Spleen (tissue), 7 donors: ENCODE results near the gene BOD1.

Experiments used
- POLR2A ChIP-seq, 3 donors: fragments of 450-650 bp; IDR thresholded peaks; one replicate each; pipeline ENCODE4 v1.5.1; 2017; ENCODE audit warnings: antibody characterized with exemption in 3 of 3, mild to moderate bottlenecking in 1 of 3
- TF ChIP-seq, protein P1 (sequence below), 11 experiments: fragments of 200-600 bp in 7 of 11; fragments of 450-650 bp in 4 of 11; sonication (generic) in 4 of 11; IDR thresholded peaks in 8 of 11; conservative IDR thresholded peaks in 3 of 11; 1 replicate in 7 of 11; 2 replicates in 4 of 11; pipeline versions ENCODE4 v1.4.0 to v1.8.0; 2016 to 2021; ENCODE audit warnings: antibody characterized with exemption in 11 of 11, inconsistent platforms in 4 of 11, mild to moderate bottlenecking in 1 of 11
- donor health status: DM: no; HTN: no; CAD: no; lungs with moderate emphysema.
- donor health status: DM: no; HTN: no; CAD: no.
- donor health status: DM: no; HTN: no; CAD: no.

DNA sequence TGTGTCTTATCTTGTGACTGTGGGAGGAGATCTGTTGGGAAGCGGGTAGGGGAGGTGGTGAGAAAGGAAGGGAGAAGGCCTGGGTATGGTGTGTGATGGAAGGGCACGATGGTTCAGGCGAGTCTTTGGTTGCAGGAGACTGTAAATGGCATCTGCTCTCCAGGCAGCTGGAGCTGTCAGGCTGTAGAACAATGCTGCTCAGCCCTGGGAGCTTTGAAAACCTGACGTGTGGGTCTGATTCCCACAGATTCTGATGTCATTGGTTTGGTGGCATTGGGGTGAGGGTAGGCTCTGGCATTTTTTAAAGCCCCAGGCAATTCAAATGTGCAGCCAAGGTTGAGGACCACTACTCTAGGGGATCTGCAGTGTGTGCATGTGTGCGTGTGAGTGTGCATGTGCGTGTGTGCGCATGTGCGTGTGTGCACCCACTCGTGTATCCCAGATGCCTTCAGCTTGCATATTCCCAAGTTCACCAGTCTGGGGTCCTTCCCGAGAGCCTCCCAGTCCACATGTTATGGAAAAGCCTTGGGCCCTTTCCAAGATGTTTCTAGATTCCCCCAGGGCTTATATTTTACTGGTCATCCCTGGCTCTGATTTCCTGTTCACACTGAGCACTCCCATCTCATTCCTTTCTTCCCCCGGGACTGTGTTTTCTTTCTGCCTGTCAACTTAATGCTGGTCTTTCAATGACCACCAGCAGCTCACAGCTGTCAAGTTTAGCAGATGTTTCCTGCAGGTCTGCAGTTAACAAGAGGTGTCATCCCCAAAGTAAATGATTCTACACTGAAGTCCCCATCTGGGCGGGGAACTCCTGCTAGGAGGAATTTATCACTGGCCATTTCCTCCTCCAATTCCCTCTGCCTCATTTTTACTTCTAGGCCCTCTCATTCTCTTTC, 34.0 kb downstream of the BOD1 start:
- TF ChIP-seq POLR2A (IDR thresholded peaks at IDR 0.05), result no peak
- TF ChIP-seq, protein P1, sequence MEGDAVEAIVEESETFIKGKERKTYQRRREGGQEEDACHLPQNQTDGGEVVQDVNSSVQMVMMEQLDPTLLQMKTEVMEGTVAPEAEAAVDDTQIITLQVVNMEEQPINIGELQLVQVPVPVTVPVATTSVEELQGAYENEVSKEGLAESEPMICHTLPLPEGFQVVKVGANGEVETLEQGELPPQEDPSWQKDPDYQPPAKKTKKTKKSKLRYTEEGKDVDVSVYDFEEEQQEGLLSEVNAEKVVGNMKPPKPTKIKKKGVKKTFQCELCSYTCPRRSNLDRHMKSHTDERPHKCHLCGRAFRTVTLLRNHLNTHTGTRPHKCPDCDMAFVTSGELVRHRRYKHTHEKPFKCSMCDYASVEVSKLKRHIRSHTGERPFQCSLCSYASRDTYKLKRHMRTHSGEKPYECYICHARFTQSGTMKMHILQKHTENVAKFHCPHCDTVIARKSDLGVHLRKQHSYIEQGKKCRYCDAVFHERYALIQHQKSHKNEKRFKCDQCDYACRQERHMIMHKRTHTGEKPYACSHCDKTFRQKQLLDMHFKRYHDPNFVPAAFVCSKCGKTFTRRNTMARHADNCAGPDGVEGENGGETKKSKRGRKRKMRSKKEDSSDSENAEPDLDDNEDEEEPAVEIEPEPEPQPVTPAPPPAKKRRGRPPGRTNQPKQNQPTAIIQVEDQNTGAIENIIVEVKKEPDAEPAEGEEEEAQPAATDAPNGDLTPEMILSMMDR (IDR thresholded peaks at IDR 0.05 in 8 of 11, conservative IDR thresholded peaks at IDR 0.05 in 3 of 11), result no peak
